ENCODE data around the gene CLPTM1.

Gene CLPTM1, protein sequence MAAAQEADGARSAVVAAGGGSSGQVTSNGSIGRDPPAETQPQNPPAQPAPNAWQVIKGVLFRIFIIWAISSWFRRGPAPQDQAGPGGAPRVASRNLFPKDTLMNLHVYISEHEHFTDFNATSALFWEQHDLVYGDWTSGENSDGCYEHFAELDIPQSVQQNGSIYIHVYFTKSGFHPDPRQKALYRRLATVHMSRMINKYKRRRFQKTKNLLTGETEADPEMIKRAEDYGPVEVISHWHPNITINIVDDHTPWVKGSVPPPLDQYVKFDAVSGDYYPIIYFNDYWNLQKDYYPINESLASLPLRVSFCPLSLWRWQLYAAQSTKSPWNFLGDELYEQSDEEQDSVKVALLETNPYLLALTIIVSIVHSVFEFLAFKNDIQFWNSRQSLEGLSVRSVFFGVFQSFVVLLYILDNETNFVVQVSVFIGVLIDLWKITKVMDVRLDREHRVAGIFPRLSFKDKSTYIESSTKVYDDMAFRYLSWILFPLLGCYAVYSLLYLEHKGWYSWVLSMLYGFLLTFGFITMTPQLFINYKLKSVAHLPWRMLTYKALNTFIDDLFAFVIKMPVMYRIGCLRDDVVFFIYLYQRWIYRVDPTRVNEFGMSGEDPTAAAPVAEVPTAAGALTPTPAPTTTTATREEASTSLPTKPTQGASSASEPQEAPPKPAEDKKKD

DNA sequence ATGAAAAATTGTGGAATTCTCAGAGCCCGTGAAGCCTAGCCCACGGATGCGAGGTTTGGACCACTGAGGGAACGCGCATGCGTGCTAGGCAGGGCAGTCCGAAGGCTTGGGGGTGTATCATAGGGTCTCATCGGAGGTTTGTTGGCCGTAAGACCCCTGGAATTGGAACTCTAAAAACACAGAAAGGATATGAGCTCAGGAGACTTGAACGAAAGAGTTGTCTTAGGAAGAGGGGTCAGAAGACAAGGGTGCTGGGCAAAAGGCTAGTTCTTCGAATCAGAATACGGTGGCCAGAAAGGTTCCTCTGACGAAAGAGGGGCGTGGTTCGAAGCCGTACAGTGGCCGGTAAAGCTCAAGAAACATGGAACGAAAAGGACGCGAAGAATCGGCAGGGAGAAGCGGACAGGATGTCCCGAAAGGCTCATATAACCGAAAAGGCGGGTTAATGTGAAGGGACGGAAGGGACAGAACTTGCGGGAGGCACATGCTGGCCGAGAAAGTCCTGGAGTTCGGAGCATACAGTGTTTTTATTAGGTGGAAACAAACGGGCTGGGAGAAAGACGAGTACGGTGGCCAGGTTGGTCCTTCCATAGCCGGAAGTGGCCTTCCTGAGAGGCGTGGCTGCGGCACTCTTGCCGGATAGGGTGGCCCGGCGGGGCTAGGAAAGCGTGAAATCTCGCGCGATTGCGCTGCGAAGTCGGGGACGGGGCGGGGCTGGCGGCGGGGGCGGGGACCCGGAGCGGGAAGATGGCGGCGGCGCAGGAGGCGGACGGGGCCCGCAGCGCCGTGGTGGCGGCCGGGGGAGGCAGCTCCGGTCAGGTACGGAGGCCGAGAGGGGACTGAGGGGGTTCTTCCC is at the start of gene CLPTM1:
CLPTM1 (plus strand) TSS at position 732 of the 856 bp plus-strand sequence; CDS start at position 748, 16 bp downstream.
- TF ChIP-seq EP300 (IDR thresholded peaks at IDR 0.05; ENCODE audit: borderline replicate concordance): peak; percentile 43
- no peak for TF ChIP-seq RAD21 (IDR thresholded peaks at IDR 0.05; ENCODE audit: low read depth)
- TF ChIP-seq YY1 (IDR thresholded peaks at IDR 0.05; ENCODE audit: low read depth): peak; percentile 91
- 0 out of 2 replicates have a peak, but pooled peaks have one; percentile 59 for TF ChIP-seq ZBTB7A (IDR thresholded peaks at IDR 0.05; ENCODE audit: low read depth)
- TF ChIP-seq TCF12 (IDR thresholded peaks at IDR 0.05; ENCODE audit: low read depth): peak; percentile 48
- TF ChIP-seq, protein P1, sequence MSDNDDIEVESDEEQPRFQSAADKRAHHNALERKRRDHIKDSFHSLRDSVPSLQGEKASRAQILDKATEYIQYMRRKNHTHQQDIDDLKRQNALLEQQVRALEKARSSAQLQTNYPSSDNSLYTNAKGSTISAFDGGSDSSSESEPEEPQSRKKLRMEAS (IDR thresholded peaks at IDR 0.05): peak; percentile 65
- TF ChIP-seq CEBPB (IDR thresholded peaks at IDR 0.05): peak; percentile 38; the same call in 1 of the 2 replicates
- 0 out of 2 replicates have a peak, but pooled peaks have one; percentile 6 for TF ChIP-seq NFIC (IDR thresholded peaks at IDR 0.05)
- TF ChIP-seq TAF1 (IDR thresholded peaks at IDR 0.05; ENCODE audit: low read depth): peak; percentile 84
- TF ChIP-seq, protein P2, sequence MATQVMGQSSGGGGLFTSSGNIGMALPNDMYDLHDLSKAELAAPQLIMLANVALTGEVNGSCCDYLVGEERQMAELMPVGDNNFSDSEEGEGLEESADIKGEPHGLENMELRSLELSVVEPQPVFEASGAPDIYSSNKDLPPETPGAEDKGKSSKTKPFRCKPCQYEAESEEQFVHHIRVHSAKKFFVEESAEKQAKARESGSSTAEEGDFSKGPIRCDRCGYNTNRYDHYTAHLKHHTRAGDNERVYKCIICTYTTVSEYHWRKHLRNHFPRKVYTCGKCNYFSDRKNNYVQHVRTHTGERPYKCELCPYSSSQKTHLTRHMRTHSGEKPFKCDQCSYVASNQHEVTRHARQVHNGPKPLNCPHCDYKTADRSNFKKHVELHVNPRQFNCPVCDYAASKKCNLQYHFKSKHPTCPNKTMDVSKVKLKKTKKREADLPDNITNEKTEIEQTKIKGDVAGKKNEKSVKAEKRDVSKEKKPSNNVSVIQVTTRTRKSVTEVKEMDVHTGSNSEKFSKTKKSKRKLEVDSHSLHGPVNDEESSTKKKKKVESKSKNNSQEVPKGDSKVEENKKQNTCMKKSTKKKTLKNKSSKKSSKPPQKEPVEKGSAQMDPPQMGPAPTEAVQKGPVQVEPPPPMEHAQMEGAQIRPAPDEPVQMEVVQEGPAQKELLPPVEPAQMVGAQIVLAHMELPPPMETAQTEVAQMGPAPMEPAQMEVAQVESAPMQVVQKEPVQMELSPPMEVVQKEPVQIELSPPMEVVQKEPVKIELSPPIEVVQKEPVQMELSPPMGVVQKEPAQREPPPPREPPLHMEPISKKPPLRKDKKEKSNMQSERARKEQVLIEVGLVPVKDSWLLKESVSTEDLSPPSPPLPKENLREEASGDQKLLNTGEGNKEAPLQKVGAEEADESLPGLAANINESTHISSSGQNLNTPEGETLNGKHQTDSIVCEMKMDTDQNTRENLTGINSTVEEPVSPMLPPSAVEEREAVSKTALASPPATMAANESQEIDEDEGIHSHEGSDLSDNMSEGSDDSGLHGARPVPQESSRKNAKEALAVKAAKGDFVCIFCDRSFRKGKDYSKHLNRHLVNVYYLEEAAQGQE (IDR thresholded peaks at IDR 0.05; ENCODE audit: low read depth): no peak
- no peak for TF ChIP-seq TEAD4 (IDR thresholded peaks at IDR 0.05)
- TF ChIP-seq CREB1 (IDR thresholded peaks at IDR 0.05; ENCODE audit: low read depth): peak; percentile 81
- no peak for TF ChIP-seq FOXM1 (IDR thresholded peaks at IDR 0.05; ENCODE audit: borderline replicate concordance, low read depth)
- TF ChIP-seq, protein P3, sequence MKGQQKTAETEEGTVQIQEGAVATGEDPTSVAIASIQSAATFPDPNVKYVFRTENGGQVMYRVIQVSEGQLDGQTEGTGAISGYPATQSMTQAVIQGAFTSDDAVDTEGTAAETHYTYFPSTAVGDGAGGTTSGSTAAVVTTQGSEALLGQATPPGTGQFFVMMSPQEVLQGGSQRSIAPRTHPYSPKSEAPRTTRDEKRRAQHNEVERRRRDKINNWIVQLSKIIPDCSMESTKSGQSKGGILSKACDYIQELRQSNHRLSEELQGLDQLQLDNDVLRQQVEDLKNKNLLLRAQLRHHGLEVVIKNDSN (IDR thresholded peaks at IDR 0.05): peak; percentile 34; the same call in 1 of the 2 replicates
- no peak; the same call in 1 of the 2 replicates for TF ChIP-seq EGR1 (IDR thresholded peaks at IDR 0.05)

DNA sequence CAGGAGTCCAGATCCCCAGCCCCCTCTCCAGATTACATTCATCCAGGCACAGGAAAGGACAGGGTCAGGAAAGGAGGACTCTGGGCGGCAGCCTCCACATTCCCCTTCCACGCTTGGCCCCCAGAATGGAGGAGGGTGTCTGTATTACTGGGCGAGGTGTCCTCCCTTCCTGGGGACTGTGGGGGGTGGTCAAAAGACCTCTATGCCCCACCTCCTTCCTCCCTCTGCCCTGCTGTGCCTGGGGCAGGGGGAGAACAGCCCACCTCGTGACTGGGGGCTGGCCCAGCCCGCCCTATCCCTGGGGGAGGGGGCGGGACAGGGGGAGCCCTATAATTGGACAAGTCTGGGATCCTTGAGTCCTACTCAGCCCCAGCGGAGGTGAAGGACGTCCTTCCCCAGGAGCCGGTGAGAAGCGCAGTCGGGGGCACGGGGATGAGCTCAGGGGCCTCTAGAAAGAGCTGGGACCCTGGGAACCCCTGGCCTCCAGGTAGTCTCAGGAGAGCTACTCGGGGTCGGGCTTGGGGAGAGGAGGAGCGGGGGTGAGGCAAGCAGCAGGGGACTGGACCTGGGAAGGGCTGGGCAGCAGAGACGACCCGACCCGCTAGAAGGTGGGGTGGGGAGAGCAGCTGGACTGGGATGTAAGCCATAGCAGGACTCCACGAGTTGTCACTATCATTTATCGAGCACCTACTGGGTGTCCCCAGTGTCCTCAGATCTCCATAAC is 49.6 kb upstream of the CLPTM1 start, which contains the start of gene APOE:
APOE (plus strand) TSS at position 360 of the 724 bp plus-strand sequence. CDS start 829 bp downstream, outside the sequence.
- TF ChIP-seq, protein P1 (IDR thresholded peaks at IDR 0.05): no peak
- TF ChIP-seq TAF1 (IDR thresholded peaks at IDR 0.05; ENCODE audit: low read depth) (no peak), NFIC (IDR thresholded peaks at IDR 0.05) (no peak), EGR1 (IDR thresholded peaks at IDR 0.05) (no peak), ZBTB7A (IDR thresholded peaks at IDR 0.05; ENCODE audit: low read depth) (peak; percentile 83), CREB1 (IDR thresholded peaks at IDR 0.05; ENCODE audit: low read depth) (no peak; the same call in 1 of the 2 replicates), TCF12 (IDR thresholded peaks at IDR 0.05; ENCODE audit: low read depth) (no peak), FOXM1 (IDR thresholded peaks at IDR 0.05; ENCODE audit: borderline replicate concordance, low read depth) (no peak)
- TF ChIP-seq, protein P3 (IDR thresholded peaks at IDR 0.05): peak; percentile 54

DNA sequence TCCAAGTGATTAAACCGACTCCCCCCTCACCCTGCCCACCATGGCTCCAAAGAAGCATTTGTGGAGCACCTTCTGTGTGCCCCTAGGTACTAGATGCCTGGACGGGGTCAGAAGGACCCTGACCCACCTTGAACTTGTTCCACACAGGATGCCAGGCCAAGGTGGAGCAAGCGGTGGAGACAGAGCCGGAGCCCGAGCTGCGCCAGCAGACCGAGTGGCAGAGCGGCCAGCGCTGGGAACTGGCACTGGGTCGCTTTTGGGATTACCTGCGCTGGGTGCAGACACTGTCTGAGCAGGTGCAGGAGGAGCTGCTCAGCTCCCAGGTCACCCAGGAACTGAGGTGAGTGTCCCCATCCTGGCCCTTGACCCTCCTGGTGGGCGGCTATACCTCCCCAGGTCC is 47.6 kb upstream of the CLPTM1 start:
- TF ChIP-seq TEAD4 (IDR thresholded peaks at IDR 0.05) (no peak), CREB1 (IDR thresholded peaks at IDR 0.05; ENCODE audit: low read depth) (no peak), ZBTB7A (IDR thresholded peaks at IDR 0.05; ENCODE audit: low read depth) (no peak)
- TF ChIP-seq, protein P1 (IDR thresholded peaks at IDR 0.05): no peak

DNA sequence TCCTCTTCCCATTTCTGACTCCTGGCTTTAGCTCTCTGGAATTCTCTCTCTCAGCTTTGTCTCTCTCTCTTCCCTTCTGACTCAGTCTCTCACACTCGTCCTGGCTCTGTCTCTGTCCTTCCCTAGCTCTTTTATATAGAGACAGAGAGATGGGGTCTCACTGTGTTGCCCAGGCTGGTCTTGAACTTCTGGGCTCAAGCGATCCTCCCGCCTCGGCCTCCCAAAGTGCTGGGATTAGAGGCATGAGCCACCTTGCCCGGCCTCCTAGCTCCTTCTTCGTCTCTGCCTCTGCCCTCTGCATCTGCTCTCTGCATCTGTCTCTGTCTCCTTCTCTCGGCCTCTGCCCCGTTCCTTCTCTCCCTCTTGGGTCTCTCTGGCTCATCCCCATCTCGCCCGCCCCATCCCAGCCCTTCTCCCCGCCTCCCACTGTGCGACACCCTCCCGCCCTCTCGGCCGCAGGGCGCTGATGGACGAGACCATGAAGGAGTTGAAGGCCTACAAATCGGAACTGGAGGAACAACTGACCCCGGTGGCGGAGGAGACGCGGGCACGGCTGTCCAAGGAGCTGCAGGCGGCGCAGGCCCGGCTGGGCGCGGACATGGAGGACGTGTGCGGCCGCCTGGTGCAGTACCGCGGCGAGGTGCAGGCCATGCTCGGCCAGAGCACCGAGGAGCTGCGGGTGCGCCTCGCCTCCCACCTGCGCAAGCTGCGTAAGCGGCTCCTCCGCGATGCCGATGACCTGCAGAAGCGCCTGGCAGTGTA is 46.9 kb upstream of the CLPTM1 start:
- TF ChIP-seq NFIC (IDR thresholded peaks at IDR 0.05): no peak
- no peak for TF ChIP-seq CREB1 (IDR thresholded peaks at IDR 0.05; ENCODE audit: low read depth)
- TF ChIP-seq, protein P2 (IDR thresholded peaks at IDR 0.05; ENCODE audit: low read depth): no peak
- no peak for TF ChIP-seq ZBTB7A (IDR thresholded peaks at IDR 0.05; ENCODE audit: low read depth)
- TF ChIP-seq, protein P3 (IDR thresholded peaks at IDR 0.05): no peak
- TF ChIP-seq TEAD4 (IDR thresholded peaks at IDR 0.05): no peak
- TF ChIP-seq CEBPB (IDR thresholded peaks at IDR 0.05): no peak
- no peak for TF ChIP-seq TAF1 (IDR thresholded peaks at IDR 0.05; ENCODE audit: low read depth)
- TF ChIP-seq YY1 (IDR thresholded peaks at IDR 0.05; ENCODE audit: low read depth): no peak
- no peak for TF ChIP-seq RAD21 (IDR thresholded peaks at IDR 0.05; ENCODE audit: low read depth)
- no peak for TF ChIP-seq EP300 (IDR thresholded peaks at IDR 0.05; ENCODE audit: borderline replicate concordance)
- TF ChIP-seq, protein P1 (IDR thresholded peaks at IDR 0.05): no peak
- TF ChIP-seq FOXM1 (IDR thresholded peaks at IDR 0.05; ENCODE audit: borderline replicate concordance, low read depth): no peak
- TF ChIP-seq EGR1 (IDR thresholded peaks at IDR 0.05): no peak
- TF ChIP-seq TCF12 (IDR thresholded peaks at IDR 0.05; ENCODE audit: low read depth): no peak

Data from Ishikawa (cell line).